ENCODE measurements around the gene CLIC3.

GRCh38 chr9:137030006-137030405 lies 33.6 kb upstream of the CLIC3 start:
- TF ChIP-seq EZH2 (IDR thresholded peaks at IDR 0.05; ENCODE audit: borderline replicate concordance, low read length) (no peak), CTCF (IDR thresholded peaks at IDR 0.05; ENCODE audit: low read length) (no peak)
